ENCODE data around the gene RBM38.
A peak's percentile ranks its signal among the peaks of the same experiment; 100 is the strongest.

RBM38 gene

DNA sequence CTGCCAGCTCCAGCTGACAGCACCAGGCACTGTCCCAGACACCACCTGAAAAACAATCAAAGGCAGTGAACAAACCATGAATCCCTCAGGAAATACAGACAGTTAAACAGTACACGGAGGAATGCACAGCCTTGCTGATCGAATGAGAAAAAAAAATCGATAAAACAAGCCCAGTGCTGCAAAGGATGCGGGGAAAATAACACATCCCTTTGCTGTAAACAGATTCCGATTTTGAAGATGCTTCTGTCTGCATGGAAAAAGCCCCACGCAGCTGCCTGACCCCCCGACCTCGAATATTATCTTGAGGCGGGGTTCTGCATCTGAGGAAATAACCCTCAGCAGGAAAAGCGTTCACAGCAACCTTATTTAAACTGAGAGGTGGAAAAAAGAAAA is 43.9 kb downstream of the RBM38 start:
- ChIA-PET CTCF (interaction anchor here (0.5 to 1.3 kb wide), 7 partner anchors 9 to 697 kb away, joined by 3 to 4 read pairs (median 4); no protein-coding TSS in a partner anchor), POLR2A (ENCODE audit: low non-redundant PET) (interaction anchor here (0.5 to 0.8 kb wide), 2 partner anchors 46 to 1739 kb away, joined by 3 to 4 read pairs; no protein-coding TSS in a partner anchor)
- H3K27ac ChIP-seq = peak overlapping the region; percentile 42
- no peak for TF ChIP-seq CTCF (conservative IDR thresholded peaks at IDR 0.05; ENCODE audit: low read depth)
- no peak for DNase-seq (ENCODE audit: low spot score)

DNA sequence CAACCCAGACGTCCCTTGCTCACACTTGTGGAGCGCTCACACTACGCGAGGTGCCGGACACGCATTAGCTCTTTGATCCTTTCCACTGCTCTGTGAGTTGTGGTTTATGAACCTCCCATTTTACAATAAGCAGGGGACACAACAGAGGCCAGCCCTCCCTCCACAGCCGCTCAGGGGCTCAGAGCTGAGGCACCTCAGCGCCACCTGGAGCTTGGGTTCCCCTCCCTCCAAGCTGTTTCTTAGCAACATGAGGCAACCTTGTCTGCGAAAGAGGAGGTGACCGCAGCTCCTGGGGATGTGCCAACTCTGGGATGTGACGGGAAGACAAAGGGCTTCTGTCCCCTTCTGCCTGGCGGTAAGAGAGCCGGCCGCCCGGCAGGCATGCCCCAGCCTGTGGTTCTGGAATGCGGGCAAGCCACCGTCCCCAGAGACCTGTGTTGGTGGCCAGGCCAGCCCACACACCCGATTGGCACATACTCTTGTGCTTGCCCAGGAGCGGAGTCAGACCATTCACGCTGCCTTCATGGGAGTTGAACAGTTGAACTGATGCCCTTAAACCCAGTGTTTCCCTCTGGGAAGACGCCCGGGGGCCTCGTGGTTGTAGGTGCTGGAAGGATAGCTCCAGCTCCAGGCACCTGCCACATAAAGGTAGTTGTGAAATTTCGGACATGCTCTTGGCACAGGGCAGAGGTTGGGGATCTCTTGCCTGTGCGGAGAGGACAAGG is 44.5 kb downstream of the RBM38 start:
- peak overlapping the region; percentile 42 for H3K27ac ChIP-seq
- ChIA-PET POLR2A (ENCODE audit: low non-redundant PET) (interaction anchor here (0.5 to 0.8 kb wide), 3 partner anchors 36 to 1739 kb away, joined by 3 to 4 read pairs (median 3); no protein-coding TSS in a partner anchor), CTCF (interaction anchor here (0.5 to 1.3 kb wide), 8 partner anchors 8 to 696 kb away, joined by 3 to 4 read pairs (median 4); no protein-coding TSS in a partner anchor)
- no peak for TF ChIP-seq CTCF (conservative IDR thresholded peaks at IDR 0.05; ENCODE audit: low read depth)
- DNase-seq (ENCODE audit: low spot score) = peak; percentile 85

- ChIA-PET CTCF (interaction anchor here (0.7 to 0.9 kb wide), 2 partner anchors 63 to 342 kb away, joined by 3 to 4 read pairs; no protein-coding TSS in a partner anchor), POLR2A (ENCODE audit: low non-redundant PET) (interaction anchor here (0.8 kb wide), 1 partner anchor 37 kb away, joined by 3 read pairs; no protein-coding TSS in a partner anchor)
- peak overlapping the region; percentile 42 for H3K27ac ChIP-seq
- no peak for TF ChIP-seq CTCF (conservative IDR thresholded peaks at IDR 0.05; ENCODE audit: low read depth)
- no peak for DNase-seq (ENCODE audit: low spot score)
Measured at GRCh38 chr20:57436223-57436545, 45.0 kb downstream of the RBM38 start.

DNA sequence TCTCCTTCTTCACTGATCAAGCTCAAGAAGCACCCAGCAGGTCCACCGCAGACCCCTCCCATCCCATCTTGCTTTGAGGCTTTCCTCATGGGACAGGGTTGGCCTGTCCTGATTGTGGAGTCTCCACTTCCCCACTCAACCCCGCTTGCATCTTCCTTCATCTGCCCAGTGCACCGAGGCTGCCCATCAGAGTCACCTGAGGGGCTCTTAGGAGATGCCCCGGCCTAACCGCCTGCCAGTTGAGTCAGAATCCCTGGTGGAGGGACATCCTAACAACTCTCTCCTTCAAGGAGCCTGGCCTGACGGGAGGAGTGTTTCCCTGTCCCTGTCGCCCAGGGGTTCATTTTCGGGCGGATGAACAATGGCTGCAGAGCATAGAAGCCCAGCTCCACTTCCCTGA is 46.1 kb downstream of the RBM38 start:
- H3K27ac ChIP-seq = no peak overlapping the region
- no peak for TF ChIP-seq CTCF (conservative IDR thresholded peaks at IDR 0.05; ENCODE audit: low read depth)
- ChIA-PET POLR2A (ENCODE audit: low non-redundant PET) (no interaction called here), CTCF (interaction anchor here (1.1 kb wide), 1 partner anchor 56 kb away, joined by 4 read pairs; no protein-coding TSS in a partner anchor)
- DNase-seq (ENCODE audit: low spot score) = no peak

- CTCF ChIA-PET = interaction anchor here (1.1 kb wide), 1 partner anchor 57 kb away, joined by 4 read pairs; no protein-coding TSS in a partner anchor
- no peak overlapping the region for H3K27ac ChIP-seq
- no peak for TF ChIP-seq CTCF (conservative IDR thresholded peaks at IDR 0.05; ENCODE audit: low read depth)
- POLR2A ChIA-PET (ENCODE audit: low non-redundant PET) = no interaction called here
- DNase-seq (ENCODE audit: low spot score) = no peak
Measured at GRCh38 chr20:57437672-57438330, 46.6 kb downstream of the RBM38 start.

DNA sequence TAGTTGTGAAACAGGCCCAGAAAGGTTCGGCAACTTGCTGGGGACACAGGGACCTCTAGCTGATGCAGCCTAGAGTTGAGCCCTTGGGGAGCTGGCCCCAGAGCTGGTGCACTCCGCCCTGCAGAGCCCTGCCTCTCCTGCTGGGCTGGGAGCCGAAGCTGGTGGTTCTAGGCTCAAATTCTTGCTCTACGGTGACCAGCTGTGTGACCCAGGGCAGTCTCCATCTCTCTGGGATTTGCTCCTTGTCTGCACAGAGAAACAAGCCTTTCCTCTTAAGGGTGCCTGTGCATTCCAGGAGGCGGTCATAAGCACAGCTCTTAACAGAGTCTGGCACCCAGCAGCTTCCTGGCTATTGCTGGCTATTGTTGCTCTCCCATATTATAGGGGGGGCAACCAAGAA is 47.4 kb downstream of the RBM38 start:
- CTCF ChIA-PET = interaction anchor here (1.1 kb wide), 1 partner anchor 57 kb away, joined by 5 read pairs; no protein-coding TSS in a partner anchor
- no peak overlapping the region for H3K27ac ChIP-seq
- DNase-seq (ENCODE audit: low spot score) = no peak
- POLR2A ChIA-PET (ENCODE audit: low non-redundant PET) = no interaction called here
- TF ChIP-seq CTCF (conservative IDR thresholded peaks at IDR 0.05; ENCODE audit: low read depth) = no peak
